ENCODE measurements around the gene ZNF518B. TPM values are rescaled to one million over a fixed set of nuclear protein-coding genes. Genes with fewer than 3 reads are reported as not detected.
"Not testable (repeated sequence)": the region's sequence is repeated elsewhere in the genome, so short reads cannot be mapped to it uniquely, and the experiment has no call there.

Gene ZNF518B
- total RNA-seq, 1 experiment from 2014 or later = 15.6 TPM

DNA sequence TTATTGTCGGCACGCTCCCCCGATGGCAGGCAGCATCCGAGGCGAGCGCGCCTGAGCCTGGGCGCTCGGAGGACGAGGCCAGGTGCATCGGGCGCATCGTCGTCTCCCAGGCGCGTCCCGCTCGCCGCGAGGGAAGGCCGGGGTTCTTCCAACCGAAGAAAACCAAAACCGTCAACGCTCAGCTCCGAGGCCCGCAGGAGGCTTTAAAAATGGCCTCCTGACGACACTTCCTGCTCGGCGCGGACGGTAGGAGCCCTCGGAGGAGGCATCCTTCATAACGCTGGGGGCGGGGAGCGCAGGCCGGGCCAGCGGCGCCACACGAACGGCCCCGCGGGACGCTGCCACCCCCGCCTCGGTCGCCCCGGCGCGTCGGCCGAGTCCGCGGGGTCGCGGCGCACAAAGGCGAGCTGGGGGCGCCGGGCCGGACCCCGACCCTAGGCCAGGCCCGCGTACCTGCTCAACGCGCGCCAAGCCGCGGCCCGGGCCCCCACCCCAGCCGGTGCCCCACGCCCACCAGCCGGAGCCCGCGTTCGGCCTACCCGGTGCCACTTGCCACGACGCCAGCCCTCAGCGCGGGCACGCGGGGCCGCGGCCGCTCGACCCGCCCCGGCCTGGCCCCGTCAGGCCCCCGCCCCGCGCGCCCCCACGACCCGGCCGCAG is 501 bp downstream of the ZNF518B start:
- DNase-seq (ENCODE audit: extremely low read depth, low read depth) = peak; percentile 12

DNA sequence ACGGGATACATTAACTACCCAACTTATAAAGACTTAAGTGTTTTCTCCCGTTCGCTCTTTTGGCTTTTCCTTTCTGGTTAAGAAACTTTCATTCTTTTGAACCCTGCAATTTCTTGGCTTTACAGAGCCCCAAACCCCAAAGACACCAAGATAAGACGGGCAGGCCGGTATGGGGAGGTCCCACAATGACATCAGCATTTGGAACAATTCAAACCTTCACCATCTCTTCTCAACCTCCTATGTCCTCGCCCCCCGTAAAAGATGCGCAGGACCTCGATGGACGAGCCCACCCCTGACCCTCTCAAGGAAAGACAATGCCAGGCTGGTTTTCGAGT is 999 bp downstream of the ZNF518B start:
- DNase-seq (ENCODE audit: extremely low read depth, low read depth) = no peak

DNA sequence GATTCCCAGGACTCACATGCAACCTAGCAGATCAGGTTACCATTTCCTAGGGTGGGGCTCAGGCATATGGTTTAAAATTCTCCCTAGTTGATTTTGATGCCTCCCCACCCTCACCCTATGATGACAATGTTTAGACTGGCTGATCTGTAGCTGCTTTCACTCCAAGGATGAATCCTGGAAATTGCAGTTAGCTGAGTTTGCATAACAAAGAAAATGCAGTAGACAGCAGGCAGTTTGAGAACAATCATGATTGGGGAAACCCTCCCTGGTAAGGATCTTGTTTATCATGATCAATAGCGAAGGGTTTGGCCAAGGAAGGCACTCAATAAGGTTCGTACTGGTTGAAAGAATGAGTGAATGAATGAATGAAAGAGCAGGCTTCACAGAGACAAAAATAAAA is 2.1 kb downstream of the ZNF518B start:
- DNase-seq (ENCODE audit: extremely low read depth, low read depth) = no peak

DNA sequence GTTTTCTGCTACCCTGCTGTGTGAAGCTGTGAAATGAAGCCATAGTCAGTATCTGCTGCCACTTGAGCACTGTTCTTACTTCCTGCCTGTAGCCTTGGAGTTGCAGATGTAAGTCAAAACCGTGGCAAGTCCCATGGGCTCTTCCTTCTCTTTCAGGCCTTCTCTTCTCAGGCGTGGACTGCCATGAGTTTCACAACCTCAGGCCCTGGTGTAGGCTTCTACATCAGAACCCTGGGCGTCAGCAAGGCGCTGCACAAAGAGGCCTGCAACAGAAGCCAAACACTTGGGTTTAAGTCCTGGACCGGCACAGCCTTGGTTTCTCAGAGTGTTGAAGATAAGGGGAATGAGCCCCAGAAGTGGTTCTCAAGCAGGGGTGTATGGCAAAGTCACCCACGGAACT is 2.5 kb downstream of the ZNF518B start:
- no peak for DNase-seq (ENCODE audit: extremely low read depth, low read depth)

DNA sequence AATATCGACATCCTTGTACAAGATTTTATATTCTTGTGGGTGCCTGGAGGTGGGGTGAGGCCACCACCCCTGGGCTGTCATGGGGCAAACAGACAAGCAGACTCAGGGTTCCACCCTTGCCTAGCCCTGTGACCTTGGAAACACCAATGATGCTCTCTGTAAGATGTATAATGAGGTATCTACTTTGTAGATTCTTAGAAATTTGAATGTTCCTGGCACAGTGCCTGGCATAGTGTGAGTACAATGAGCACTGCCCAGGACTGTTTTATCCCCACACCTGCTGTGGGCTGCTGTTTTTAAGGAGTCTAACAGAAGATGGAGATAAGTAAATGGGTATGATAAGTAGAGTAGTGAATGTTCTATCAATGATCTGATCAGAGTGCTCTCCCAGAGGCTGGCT is 3.1 kb downstream of the ZNF518B start:
- no peak for DNase-seq (ENCODE audit: extremely low read depth, low read depth)

DNA sequence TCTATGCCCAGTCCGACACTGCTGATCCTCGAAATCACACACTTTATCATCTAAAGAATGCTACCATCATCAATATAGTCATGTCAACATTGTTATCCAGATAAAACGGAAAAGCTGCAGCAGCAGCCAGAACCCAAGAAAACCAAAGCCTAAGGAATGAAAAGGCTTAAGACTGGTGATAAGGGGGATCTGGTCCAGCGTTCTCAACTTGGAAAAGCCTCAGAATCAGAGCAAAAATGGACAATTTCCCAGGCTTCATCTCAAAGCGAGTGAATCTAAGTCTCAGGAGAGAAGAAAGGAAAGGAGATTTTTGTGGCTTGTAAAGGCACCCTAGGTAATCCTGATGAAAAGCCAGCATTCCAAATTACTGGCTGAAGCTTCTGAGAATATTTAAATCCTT is 8.2 kb downstream of the ZNF518B start:
- no peak for DNase-seq (ENCODE audit: extremely low read depth, low read depth)

DNA sequence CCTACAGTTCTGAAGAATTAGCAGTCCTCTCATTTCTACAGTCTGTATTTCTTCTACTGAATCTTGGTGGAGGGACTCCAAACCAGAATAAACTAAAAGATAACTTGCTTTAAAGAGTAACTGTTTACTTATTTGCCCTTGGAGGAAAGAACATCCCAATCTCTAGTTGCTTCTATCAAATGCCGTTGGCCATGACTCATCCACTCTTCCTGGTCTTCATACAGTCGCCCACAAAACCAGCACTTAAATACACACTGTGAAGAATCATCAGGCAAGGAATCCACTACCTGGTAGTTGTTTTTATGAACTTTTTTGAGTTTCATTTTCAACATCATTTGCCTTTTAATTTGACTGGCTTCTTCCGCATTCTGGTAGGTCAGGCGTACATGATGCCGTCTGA is 14.2 kb downstream of the ZNF518B start:
- DNase-seq (ENCODE audit: extremely low read depth, low read depth) = no peak

DNA sequence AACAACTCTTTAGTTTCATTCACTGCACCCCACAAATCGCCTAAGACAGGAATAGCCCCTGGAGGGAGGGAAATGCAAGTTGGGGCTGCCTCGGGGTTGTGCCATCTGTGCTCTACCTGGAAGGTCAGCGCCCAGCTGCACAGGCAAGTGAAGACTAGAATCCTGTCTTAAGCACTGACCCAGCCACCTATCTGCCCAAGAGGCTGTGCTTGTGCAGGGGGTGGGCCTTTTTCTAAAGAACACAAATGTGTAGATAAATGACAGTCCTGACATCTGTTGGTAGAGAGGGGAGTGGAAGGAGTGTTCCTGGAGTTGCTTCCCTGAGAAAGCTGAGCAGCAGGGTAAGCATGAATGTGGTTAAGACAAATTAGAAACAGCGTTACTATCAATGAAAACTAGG is 15.7 kb downstream of the ZNF518B start:
- DNase-seq (ENCODE audit: extremely low read depth, low read depth) = no peak

DNA sequence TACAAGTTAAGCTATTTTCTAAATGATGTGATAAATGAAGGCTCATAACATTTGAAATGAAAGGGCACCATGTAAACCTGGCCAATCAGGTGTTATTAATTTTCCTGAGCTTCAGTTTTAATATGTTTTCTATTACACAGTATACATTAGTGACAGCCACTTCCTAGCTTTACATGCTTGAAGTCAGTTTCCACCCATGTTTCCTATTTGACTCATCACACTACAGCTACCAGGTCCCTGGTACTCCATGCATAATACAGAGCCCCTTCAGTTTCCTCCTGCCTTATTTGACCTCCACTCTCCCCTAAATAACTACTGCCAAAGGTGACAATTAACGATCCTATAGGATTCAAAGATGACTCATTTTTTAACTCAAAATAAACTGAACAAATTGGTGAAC is 18.3 kb downstream of the ZNF518B start:
- DNase-seq (ENCODE audit: extremely low read depth, low read depth) = no peak

DNA sequence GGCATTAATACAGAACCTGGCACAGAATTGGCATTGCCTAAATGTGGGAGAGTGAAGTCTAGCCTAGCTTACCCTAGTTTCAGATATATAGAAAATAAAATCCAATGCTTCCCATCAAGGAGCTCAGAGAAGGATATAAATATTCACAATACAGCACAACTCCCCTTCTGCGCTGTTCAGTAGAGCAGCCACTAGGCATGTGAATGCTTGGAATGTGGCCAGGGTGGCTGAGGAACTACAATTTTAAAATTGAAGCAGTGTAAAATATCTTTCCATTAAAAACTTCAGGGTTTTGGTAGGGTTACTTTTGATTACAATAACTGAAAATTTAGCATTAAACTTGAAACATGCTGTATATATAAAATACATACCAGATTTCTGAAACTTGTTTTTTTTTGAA is 19.5 kb downstream of the ZNF518B start:
- no peak for DNase-seq (ENCODE audit: extremely low read depth, low read depth)

DNA sequence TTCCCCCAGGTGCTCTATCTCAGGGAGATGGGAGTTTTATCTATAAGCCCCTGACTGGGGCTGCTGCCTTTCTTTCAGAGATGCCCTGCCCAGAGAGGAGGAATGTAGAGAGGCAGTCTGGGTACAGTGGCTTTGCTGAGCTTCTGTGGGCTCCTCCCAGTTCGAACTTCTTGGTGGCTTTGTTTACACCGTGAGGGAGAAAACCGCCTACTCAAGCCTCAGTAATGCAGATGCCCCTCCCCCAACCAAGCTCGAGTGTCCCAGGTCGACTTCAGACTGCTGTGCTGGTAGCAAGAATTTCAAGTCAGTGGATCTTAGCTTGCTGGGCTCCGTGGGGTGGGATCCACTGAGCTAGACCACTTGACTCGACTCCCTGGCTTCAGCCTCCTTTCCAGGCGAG is 29.5 kb downstream of the ZNF518B start:
- not testable (repeated sequence) for DNase-seq (ENCODE audit: extremely low read depth, low read depth)

DNA sequence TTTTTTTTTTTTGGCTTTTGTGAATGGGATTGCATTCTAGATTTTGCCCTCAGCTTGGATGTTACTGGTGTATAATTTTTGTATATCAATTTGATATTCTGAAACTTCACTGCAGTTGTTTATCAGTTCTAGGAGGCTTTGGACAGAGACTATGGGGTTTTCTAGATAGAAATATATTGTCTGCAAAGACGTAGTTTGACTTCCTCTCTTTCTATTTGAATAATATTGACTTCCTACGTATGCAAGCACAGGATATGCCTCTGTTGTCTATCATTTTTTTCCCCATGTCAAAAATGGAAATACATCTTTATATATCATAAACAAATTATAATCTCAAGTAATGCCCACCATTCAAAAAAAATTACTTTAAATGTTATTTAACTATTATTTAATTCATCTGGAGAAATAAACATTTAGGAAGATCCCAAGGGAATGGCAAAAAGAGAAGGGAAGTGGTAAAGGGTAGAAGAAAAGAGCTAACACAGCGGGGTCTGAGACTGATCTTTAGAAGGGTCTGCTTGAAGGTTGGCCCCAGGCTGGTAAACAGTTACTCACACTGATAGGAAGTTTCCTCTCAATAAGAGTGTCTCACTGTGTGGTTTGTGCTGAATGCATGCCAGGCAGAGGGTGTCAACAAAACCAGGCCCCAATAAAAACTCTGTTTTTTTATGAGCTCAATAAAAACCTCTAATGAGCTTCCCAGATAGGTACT is 35.7 kb downstream of the ZNF518B start:
- no peak for DNase-seq (ENCODE audit: extremely low read depth, low read depth)

DNA sequence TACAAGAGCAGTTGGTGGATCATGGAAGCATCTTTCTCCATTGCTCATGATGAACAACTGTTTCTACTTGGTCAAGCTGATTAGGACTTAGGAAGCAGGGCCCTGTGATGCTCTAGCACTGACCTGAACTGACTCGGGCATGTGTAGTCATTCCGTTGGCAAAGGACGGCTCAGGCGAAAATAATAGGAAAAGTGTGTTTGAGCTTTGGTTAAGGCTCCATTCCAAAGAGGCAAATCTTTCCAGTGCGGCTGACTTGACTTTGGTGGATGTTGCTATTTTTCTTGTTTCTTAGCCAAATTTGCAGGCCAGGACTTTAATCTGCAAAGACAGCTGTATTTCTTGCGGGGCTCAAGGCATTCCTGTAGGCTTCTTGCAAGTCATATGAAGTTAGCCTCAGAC is 39.5 kb downstream of the ZNF518B start:
- no peak for DNase-seq (ENCODE audit: extremely low read depth, low read depth)

DNA sequence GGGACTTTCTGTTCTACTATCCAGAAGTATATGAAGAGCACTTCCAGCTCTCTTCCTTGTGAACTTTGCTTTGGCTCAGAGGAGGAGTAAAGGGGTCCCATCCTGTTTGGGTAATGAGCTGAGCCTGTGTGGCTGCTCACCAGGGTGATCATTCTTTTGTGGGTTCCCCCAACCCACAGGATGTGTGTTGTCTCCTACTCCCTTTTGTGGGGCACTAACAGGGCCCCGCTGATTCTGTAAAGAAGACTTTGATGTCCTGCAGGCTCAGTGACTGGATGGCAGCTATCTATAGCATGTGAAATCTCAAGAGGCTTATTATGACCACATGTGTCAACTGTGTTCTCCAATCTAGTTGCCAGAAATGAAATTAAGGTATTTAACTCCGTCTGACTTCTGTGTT is 40.8 kb downstream of the ZNF518B start:
- no peak for DNase-seq (ENCODE audit: extremely low read depth, low read depth)

DNA sequence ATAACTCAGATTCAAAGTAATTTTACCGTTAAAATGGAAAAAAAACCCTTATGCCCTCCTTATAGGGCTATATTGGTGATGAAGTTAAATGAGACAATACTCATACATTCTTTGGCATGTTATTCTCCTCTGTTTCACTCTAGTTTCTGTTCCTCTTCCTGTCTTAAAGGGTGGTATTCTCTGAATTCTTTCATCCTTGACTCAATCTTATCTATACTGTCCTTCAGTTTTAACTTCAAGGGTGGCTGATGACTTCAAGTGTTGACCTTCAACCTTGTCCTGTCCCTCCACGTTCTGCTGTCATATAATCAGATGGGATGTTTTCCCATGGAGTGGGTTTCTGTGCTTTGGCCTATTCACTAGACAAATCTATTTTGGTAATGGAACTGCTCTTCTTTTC is 44.0 kb downstream of the ZNF518B start:
- DNase-seq (ENCODE audit: extremely low read depth, low read depth) = no peak

DNA sequence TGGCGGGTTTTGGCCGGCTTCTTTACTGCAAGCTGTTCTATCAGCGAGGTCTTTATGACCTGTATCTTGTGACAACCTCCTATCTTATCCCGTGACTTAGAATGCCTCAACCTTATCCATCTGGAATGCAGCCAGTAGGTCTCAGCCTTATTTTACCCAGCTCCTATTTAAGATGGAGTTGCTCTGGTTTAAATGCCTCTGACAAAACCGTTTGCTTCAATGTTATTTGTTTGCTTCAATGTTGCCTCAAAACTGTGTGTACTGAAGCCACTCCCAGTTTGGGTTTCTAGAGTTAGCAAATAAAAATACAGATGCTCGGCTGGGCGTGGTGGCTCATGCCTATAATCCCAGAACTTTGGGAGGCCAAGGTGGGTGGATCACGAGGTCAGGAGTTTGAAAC is 51.6 kb downstream of the ZNF518B start:
- DNase-seq (ENCODE audit: extremely low read depth, low read depth) = no peak

DNA sequence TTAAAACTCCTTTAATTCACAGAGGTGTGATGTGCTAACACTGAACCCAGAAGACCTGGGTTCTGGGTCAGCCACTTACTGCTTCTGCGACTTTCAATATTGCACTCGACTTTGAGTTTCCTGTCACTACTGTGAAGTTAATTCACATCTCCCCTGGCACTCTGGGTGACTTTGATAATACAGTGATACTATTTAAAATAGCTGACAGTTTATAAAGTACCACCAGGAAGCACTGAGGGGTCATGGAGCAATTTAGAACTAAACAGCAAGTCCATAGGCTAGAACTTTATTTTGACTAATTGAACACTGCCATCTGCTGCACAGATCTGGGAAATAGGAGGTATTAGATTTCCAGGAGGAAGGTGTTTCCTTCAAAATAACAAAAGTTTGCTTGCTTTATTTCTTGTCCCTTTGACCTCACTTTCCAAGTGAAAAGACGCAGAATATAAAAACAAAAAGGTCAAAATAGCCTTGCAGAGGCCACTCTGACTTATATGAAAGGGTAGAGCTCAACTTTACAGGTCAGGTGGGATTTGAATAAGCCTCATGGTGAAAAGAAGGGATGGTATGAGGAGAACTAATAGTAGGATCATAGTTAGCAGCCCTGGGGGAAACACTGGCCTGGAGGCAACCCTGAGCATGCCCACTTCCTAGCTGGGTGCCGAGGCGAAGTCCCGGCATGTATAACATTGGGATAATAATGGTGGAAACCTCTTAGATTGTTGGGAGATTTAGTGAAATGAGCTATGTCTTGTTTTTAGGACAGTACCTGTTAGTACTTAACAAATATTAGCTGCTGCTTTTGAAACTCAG is 53.4 kb downstream of the ZNF518B start:
- peak; percentile 6 for DNase-seq (ENCODE audit: extremely low read depth, low read depth)

DNA sequence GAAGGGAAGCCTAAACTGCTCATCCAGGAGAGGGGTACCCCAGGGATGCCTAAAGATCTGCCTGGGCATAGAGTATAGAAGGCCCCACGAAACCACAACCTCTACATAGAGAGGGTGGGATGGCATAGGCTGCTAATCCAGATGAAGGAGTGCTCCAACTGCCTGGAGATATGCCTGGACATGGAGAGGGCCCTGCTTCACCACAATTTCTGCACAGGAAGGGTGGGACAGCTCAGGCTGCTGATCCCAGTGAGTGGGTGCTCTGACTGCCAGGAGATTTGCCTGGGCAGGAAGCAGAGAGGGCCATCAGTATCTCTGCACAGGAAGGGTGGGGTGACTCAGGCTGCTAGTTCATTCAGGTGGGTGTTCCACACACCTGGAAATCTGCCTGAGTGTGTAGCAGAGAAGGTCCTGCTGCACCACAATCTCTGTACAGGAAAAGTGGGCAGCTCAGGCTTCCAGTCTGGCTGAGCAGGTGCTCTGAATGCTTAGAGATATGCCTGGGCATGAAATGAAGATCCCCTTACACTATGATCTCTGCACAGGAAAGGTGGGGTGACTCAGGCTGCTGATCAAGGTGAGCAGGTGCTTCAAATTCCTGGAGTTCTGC is 61.1 kb downstream of the ZNF518B start:
- DNase-seq (ENCODE audit: extremely low read depth, low read depth) = no peak

Data from NCI-H460 (cell line).